Sigmoid colon (tissue), 4 donors: ENCODE measurements around the gene TMEM185B.

ENCODE experiments used
- POLR2A ChIP-seq, 2 donors: fragments of 450-650 bp; IDR thresholded peaks; one replicate each; pipeline ENCODE4 v1.6.1; 2016; ENCODE audit warnings: antibody characterized with exemption in 2 of 2, mild to moderate bottlenecking in 2 of 2, moderate library complexity in 2 of 2
- POLR2AphosphoS5 ChIP-seq, 4 donors: sonication (generic); formaldehyde crosslinking; IDR thresholded peaks; one replicate each; pipeline ENCODE4 v1.6.1; 2017; ENCODE audit warnings: antibody characterized with exemption in 4 of 4
- TF ChIP-seq, protein P1 (sequence below), 4 experiments: fragments of 450-650 bp in 3 of 4; fragments of 200-600 bp in 1 of 4; IDR thresholded peaks; one replicate each; pipeline ENCODE4 v1.5.1; 2016 to 2019; ENCODE audit warnings: antibody characterized with exemption in 4 of 4, mild to moderate bottlenecking in 3 of 4, moderate library complexity in 2 of 4

- TF ChIP-seq, protein P1, sequence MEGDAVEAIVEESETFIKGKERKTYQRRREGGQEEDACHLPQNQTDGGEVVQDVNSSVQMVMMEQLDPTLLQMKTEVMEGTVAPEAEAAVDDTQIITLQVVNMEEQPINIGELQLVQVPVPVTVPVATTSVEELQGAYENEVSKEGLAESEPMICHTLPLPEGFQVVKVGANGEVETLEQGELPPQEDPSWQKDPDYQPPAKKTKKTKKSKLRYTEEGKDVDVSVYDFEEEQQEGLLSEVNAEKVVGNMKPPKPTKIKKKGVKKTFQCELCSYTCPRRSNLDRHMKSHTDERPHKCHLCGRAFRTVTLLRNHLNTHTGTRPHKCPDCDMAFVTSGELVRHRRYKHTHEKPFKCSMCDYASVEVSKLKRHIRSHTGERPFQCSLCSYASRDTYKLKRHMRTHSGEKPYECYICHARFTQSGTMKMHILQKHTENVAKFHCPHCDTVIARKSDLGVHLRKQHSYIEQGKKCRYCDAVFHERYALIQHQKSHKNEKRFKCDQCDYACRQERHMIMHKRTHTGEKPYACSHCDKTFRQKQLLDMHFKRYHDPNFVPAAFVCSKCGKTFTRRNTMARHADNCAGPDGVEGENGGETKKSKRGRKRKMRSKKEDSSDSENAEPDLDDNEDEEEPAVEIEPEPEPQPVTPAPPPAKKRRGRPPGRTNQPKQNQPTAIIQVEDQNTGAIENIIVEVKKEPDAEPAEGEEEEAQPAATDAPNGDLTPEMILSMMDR (IDR thresholded peaks at IDR 0.05): no peak
- TF ChIP-seq POLR2AphosphoS5 (IDR thresholded peaks at IDR 0.05) (no peak), POLR2A (IDR thresholded peaks at IDR 0.05) (no peak)
Measured at GRCh38 chr2:120203251-120204021, 19.8 kb downstream of the TMEM185B start.
